ENCODE data around the gene RPL38.

RPL38 gene

DNA sequence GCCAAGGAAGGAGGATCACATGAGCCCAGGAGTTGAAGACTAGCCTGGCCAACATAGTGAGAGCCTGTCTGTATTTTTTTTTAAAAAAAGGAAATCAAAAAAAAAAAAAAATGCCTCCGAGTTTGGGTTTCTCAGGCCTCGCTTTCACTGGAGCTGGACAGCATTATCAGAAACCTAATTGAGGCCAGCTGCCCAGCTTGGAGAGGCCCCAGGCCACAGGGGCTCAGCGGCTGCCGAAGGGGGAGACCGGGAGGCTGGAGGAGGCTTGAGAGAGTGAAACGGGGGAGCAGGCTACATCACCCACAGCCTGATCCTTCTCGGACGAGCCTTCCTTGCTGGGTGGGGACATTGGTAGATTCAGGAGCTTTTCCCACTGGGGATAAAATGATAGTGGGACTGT is 15.0 kb downstream of the RPL38 start:
- CTCF ChIA-PET, result interaction anchor here (0.8 to 2.1 kb wide), 2 partner anchors 19 to 145 kb away, joined by 3 to 4 read pairs; no protein-coding TSS in a partner anchor
- no peak for DNase-seq
- no peak overlapping the region for H3K27ac Mint-ChIP-seq
- peaks cover 31% of the 10 kb centered on the region for H3K4me1 Mint-ChIP-seq
- no peak overlapping the region for H3K4me3 Mint-ChIP-seq
- no peaks in the 10 kb centered on the region for H3K9me3 Mint-ChIP-seq
- peaks cover 33% of the 10 kb centered on the region for H3K27me3 Mint-ChIP-seq
- H3K36me3 Mint-ChIP-seq, result peaks cover 11% of the 10 kb centered on the region

DNA sequence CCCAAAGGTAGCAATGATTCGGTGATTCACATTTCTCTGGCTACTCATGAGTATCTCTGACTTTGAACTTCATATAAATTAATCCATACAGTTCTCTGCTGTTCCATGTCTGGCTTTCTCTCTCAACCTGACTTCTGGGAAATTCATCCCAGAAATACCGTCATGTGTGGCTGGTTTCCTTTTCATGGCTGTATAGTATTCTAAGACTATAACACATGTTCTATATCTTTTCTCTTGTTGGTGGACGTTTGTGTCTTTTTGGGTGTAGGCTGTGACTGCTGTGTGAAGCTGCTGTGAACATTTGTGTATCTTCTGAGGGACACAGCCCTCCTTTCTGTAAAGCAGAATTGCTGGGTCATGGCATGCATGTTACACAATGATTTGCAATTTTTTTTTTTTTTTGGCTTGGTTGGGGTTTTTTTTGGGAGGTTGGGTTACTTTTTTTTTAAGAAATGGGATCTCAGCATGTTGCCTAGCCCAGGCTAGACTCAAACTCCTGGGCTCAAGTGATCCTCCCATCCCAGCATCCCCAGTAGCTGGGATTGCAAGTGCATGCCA is 16.2 kb downstream of the RPL38 start:
- CTCF ChIA-PET, result interaction anchor here (0.9 to 1.4 kb wide), 4 partner anchors 10 to 222 kb away, joined by 3 to 8 read pairs (median 3); no protein-coding TSS in a partner anchor

DNA sequence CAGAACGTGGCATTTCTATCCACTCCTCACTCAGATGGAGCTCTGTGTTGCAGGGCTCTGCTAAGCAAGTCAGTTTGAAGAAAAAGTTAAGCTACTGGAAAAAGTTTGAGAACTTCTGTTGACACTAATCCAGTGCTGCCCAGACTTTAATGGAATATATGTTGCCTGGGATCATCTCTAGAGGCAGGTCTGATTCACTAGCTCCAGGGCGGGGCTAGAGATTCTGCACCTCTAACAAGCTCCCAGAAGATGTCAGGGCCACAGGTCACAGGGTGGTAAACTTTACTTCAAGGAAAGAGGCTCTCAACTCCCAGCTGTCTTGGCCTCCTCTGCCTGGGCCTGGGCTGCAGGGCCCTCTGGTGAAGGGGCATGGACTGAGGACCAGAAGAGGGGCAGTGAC is 16.7 kb downstream of the RPL38 start:
- peaks cover 21% of the 10 kb centered on the region for H3K4me1 Mint-ChIP-seq
- H3K27ac Mint-ChIP-seq, result no peak overlapping the region
- H3K36me3 Mint-ChIP-seq, result peaks cover 17% of the 10 kb centered on the region
- no peaks in the 10 kb centered on the region for H3K9me3 Mint-ChIP-seq
- CTCF ChIA-PET, result interaction anchor here (0.9 to 1.4 kb wide), 4 partner anchors 11 to 223 kb away, joined by 3 to 8 read pairs (median 3); no protein-coding TSS in a partner anchor
- H3K27me3 Mint-ChIP-seq, result peaks cover 16% of the 10 kb centered on the region
- H3K4me3 Mint-ChIP-seq, result no peak overlapping the region
- DNase-seq, result no peak

More for the DNA sequence above, 16.2 kb downstream of the RPL38 start:
- peaks cover 23% of the 10 kb centered on the region for H3K4me1 Mint-ChIP-seq
- DNase-seq, result no peak
- peaks cover 14% of the 10 kb centered on the region for H3K36me3 Mint-ChIP-seq
- no peaks in the 10 kb centered on the region for H3K9me3 Mint-ChIP-seq
- no peak overlapping the region for H3K4me3 Mint-ChIP-seq
- no peak overlapping the region for H3K27ac Mint-ChIP-seq
- peaks cover 21% of the 10 kb centered on the region for H3K27me3 Mint-ChIP-seq

DNA sequence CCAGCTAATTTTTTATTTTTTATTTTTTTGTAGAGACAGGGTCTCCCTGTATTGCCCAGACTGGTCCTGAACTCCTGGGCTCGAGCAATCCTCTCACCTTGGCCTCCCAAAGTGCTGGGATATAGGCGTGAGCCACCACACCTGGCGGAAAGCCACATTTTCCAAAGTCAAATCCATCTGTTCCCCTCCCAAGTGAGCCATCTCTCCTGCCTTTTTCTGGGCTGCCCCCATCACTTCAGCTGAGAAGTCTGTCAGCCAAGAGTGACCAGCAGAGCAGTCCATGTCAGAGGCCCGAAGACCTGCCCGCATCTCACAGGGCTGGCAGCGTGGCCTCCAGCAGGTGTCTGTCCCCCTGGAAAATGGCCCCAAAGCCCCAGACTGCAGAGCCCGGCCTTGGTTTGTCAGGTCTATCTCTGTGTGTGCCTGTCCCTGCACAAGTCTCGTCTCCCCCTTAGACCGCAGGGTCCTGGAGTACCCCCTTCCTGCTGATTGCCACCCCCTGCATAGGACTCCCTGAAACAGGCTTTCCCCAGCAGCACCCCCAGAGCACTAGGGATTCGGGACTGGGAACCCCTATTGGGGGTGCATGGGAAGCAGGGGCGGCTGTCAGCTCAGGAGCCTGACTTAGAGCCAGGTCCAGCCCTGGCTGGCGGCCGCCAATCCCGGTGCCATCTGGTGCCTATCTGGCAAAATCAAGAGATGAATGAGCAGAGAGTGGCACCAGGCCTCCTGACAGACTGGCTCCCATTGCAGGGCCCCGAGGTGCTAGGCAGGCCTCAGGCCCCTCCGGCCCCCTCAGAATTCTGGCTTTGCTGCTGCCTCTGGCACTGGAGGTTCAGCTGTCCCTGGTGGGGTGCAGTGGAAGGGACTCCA is 17.7 kb downstream of the RPL38 start:
- CTCF ChIA-PET, result interaction anchor here (1.0 to 1.2 kb wide), 2 partner anchors 60 to 75 kb away, joined by 3 to 8 read pairs; no protein-coding TSS in a partner anchor
- Mint-ChIP-seq H3K4me1 (peaks cover 12% of the 10 kb centered on the region), H3K4me3 (no peak overlapping the region), H3K27me3 (peaks cover 6% of the 10 kb centered on the region), H3K36me3 (peaks cover 15% of the 10 kb centered on the region), H3K9me3 (no peaks in the 10 kb centered on the region), H3K27ac (no peak overlapping the region)
- DNase-seq, result no peak

DNA sequence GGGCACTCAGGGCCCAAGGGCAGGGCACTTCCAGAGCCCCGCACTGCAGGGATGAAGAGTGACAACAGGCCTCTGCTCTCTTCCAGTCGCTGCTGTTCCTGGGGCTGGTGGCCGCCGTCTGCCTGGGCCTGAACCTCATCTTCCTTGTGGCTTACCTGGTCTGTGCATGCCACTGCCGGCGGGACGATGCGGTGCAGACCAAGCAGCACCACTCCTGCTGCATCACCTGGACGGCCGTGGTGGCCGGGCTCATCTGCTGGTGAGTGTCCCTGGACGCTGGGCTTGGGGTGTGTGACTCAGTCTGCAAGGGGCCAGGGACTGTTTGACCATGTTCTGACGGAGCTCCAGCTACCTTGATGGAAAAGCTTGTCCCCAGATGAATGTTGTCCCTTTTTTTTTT is 18.9 kb downstream of the RPL38 start:
- no peak overlapping the region for H3K4me3 Mint-ChIP-seq
- CTCF ChIA-PET, result interaction anchor here (1.0 to 1.9 kb wide), 3 partner anchors 13 to 59 kb away, joined by 3 to 5 read pairs (median 4); no protein-coding TSS in a partner anchor
- no peak for DNase-seq
- H3K4me1 Mint-ChIP-seq, result peaks cover 3% of the 10 kb centered on the region
- no peaks in the 10 kb centered on the region for H3K9me3 Mint-ChIP-seq
- peaks cover 10% of the 10 kb centered on the region for H3K36me3 Mint-ChIP-seq
- no peak overlapping the region for H3K27ac Mint-ChIP-seq
- H3K27me3 Mint-ChIP-seq, result no peaks in the 10 kb centered on the region

DNA sequence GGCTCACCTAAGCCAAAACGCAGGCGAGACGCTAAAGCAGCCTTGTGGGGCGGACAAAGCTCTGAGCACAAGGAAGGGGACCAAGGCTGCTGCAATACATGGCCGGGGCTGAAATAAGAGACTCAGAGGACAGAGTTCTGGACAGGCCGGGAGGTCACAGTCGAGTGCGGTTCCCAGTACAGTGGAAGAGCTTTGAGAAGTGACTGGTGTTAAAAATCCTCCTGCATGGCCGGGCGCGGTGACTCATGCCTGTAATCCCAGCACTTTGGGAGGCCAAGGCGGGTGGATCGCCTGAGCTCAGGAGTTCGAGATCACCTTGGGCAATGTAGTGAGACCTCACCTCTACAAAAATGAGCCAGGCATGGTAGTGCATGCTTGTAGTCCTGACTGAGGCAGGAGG is 20.4 kb downstream of the RPL38 start:
- Mint-ChIP-seq H3K4me3 (no peak overlapping the region), H3K27ac (no peak overlapping the region), H3K36me3 (peaks cover 10% of the 10 kb centered on the region), H3K27me3 (no peaks in the 10 kb centered on the region), H3K4me1 (peaks cover 3% of the 10 kb centered on the region), H3K9me3 (no peaks in the 10 kb centered on the region)
- no peak for DNase-seq
- CTCF ChIA-PET, result interaction anchor here (1.9 kb wide), 1 partner anchor 14 kb away, joined by 5 read pairs; no protein-coding TSS in a partner anchor

DNA sequence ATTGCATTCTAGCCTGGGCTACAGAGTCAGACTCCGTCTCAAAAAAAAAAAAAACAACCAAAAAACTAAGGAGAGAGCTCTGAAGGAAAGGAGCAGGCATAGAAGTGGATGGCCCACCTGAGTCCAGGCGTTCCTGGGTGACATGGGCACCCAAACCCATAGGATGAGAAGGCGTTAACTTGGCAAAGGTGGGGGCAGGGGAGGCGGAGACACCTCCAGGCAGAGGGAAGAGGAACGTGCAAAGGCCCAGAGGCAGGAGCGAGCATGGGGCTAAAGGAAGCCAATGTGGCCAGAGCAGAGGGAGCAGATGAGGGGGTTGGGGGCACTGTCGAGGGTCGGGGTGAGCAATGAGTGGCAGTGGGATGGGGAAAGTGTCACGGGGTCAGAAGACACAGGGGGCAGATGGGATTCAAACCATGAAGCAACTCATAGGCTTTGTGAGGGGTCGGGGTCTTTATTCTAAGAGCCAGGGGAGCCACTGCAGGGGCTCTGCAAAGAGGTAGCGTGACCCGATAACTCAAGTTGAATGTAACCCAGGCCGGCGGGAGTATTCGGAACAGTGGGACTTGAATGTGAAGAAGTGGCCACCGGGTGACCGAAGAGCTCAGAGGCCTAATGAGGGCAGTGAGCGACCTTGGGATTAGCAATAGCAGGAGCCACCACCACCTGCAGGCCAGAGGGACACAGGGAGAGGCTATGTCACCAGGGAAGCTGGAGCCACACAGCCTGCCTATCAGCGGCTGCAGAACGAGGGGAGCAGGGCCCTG is 21.7 kb downstream of the RPL38 start:
- CTCF ChIA-PET, result no interaction called here
- H3K36me3 Mint-ChIP-seq, result peaks cover 6% of the 10 kb centered on the region
- DNase-seq, result no peak

DNA sequence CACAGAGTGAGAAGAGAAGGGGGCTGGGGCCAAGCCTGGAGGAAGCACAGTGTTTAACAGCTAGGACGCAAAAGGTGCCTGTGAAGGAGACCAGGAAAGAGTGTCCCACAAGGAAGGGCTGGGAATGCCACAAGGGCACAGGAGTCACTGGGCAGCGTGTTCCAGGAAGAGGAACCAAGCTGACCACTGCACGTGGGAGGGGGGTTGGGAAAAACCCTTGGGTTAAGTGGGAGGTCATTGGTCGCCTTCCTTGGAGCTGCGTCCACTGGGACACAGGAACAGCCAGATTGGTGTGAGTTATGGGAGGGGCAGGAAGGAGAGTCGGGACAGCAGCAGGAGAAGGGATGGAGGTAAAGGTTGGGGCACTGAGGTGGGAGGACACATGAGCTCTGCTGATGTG is 22.8 kb downstream of the RPL38 start:
- CTCF ChIA-PET, result no interaction called here
- H3K36me3 Mint-ChIP-seq, result peaks cover 6% of the 10 kb centered on the region
- H3K4me3 Mint-ChIP-seq, result no peak overlapping the region
- DNase-seq, result no peak
- H3K27me3 Mint-ChIP-seq, result no peaks in the 10 kb centered on the region
- peaks cover 3% of the 10 kb centered on the region for H3K4me1 Mint-ChIP-seq
- H3K9me3 Mint-ChIP-seq, result no peaks in the 10 kb centered on the region
- no peak overlapping the region for H3K27ac Mint-ChIP-seq

More for the DNA sequence above, 21.7 kb downstream of the RPL38 start:
- Mint-ChIP-seq H3K27me3 (no peaks in the 10 kb centered on the region), H3K9me3 (no peaks in the 10 kb centered on the region), H3K4me1 (peaks cover 3% of the 10 kb centered on the region), H3K27ac (no peak overlapping the region), H3K4me3 (no peak overlapping the region)

DNA sequence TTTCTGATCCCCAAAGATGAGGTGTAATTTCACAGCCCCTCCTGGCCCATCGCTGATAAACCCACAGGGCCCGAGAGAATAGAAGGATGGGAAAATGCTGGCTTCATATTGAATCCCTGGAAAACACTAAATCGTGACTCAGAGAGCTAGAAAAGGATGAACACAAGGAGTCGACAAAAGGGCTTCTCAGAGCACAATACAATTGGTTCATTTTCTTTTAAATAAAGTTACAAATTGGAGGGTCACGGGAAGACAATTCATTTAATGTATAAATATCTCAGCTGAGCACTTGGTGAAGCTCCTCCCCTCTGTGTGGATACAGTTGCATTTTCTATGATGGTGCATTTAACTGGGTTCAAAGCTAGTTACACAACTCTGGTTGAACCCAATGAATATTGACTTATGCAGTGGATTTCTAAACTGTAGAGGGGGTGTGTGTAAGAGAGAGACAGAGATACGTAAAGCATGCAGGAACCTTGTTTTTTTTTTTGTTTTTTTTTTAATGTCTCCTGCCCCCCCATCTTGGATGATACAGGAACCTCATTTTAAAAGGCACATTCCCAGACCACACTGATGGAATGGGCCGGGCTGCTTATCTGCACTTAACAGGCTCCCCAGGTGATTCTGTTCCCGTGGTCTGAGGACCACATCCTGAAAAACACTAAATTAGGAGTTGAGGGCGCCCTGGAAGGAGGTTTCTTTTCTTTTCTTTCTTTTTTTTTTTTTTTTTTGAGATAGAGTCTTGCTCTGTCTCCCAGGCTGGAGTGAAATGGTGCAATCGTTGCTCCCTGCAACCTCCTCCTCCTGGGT is 24.0 kb downstream of the RPL38 start:
- no peaks in the 10 kb centered on the region for H3K9me3 Mint-ChIP-seq
- H3K27me3 Mint-ChIP-seq, result no peaks in the 10 kb centered on the region
- no peak overlapping the region for H3K27ac Mint-ChIP-seq
- H3K36me3 Mint-ChIP-seq, result peaks cover 6% of the 10 kb centered on the region
- H3K4me3 Mint-ChIP-seq, result no peak overlapping the region
- no peak for DNase-seq
- CTCF ChIA-PET, result no interaction called here
- H3K4me1 Mint-ChIP-seq, result peaks cover 3% of the 10 kb centered on the region

DNA sequence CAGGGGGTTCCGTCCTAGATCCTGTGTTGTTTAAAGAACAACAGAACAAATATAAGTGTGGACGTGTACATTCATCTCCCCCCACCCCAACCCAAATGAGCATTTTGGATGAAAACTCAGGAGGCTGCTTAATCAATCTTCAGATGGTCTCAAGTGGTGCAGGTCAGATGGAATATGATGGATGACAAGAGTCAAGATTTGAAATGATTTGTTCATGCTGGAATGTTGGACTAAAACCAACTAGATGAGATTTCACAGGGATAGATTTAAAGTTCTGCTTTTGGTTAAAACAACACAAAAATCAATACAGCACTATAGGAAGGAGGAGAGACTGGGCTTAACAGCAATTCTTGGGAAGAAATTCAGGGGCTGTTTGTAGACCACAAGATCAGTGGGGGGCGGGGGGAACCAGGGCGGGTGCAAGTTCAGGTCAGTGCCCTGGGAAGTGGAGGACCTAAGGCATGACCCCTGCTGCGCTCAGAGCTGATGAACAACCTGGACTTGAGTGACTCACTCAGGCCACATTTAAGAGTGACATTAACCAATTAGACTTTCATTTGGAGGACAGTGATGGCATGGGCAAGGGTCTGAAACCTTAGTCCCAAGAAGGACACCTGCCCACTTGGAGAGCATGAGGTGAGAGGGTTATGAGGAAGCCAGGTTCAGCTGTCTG is 25.0 kb downstream of the RPL38 start:
- peaks cover 3% of the 10 kb centered on the region for H3K4me1 Mint-ChIP-seq
- H3K9me3 Mint-ChIP-seq, result no peaks in the 10 kb centered on the region
- H3K4me3 Mint-ChIP-seq, result no peak overlapping the region
- H3K27ac Mint-ChIP-seq, result no peak overlapping the region
- CTCF ChIA-PET, result no interaction called here
- H3K27me3 Mint-ChIP-seq, result no peaks in the 10 kb centered on the region
- no peak for DNase-seq
- H3K36me3 Mint-ChIP-seq, result peaks cover 7% of the 10 kb centered on the region

DNA sequence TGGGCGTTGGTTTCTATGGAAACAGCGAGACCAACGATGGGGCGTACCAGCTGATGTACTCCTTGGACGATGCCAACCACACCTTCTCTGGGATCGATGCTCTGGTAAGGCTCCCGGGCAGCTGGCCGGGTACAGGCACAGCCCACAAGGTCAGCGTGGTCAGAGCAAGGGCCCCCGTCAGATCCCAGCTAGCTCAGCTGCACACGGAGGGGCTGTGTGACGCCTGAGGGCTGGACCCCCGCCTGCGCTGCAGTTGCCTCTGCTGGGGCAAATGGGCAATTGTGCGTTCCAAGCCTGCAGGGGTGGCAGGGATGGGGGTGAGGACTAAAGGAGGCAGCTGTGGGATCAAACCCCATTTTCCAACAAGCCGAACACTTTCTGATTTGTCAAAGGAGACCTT is 27.4 kb downstream of the RPL38 start:
- H3K4me1 Mint-ChIP-seq, result no peaks in the 10 kb centered on the region
- CTCF ChIA-PET, result no interaction called here
- no peaks in the 10 kb centered on the region for H3K9me3 Mint-ChIP-seq
- no peak for DNase-seq
- H3K27me3 Mint-ChIP-seq, result peaks cover 6% of the 10 kb centered on the region
- H3K4me3 Mint-ChIP-seq, result no peak overlapping the region
- no peak overlapping the region for H3K27ac Mint-ChIP-seq
- peaks cover 2% of the 10 kb centered on the region for H3K36me3 Mint-ChIP-seq

DNA sequence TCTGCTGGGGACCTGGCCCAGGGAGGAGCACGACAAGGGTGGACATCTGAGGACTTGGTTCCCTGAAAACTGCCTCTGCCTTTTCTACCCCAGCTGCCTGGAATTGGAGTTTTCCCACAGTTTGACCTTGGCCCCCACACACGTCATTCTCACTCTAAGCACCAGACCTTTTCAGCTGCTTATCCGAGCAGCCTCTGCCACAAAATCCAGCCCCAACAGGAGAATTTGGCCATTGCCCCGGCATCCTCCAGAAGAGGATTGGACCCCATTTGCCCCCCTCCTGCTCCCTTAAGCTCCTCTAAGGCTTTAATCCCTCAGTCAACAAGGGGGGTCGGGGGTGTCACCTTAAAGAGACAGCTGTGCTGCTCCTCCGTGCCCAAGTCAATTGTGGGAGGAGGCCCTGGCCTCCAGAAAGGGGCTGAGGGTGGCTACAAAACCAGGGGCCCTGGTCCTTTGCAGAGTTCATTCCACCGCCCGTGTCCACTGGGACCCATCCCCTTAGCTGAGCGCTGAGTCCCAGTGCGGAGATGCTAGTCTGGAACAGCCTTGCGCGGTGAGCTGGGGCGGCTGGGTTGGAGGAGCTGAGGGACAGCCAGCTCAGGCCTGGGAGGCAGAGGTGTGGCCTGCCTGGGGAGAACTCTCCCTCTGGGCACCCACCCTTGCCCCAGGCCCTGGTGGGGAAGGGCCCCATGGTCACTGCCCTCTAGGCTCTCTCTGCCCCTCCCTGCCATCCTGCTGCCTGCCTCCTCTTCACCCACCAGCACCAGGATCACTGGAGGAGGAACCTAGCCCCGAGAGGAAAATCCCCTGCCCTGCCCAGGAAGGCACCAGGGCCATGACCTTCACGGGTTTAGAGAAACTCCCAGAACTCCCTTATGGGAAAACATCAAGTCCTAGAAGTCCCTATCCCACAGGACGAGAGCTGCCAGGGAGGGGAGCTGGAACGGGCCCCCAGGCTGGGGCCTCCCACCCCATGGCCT is 28.7 kb downstream of the RPL38 start:
- Mint-ChIP-seq H3K27ac (no peak overlapping the region), H3K27me3 (peaks cover 6% of the 10 kb centered on the region), H3K4me1 (no peaks in the 10 kb centered on the region)

More for the DNA sequence above, 28.7 kb downstream of the RPL38 start:
- DNase-seq, result no peak
- CTCF ChIA-PET, result no interaction called here
- no peak overlapping the region for H3K4me3 Mint-ChIP-seq
- peaks cover 2% of the 10 kb centered on the region for H3K36me3 Mint-ChIP-seq
- no peaks in the 10 kb centered on the region for H3K9me3 Mint-ChIP-seq
